HCT116 (cell line): ENCODE data around the gene ELN. TPM values are rescaled to one million over a fixed set of nuclear protein-coding genes. Genes with fewer than 3 reads are reported as not detected.
A peak's percentile ranks its signal among the peaks of the same experiment; 100 is the strongest.

Source experiments
- ATAC-seq: fragments of 200-7000 bp; cut with Tn5 transposase; 2 replicates; pipeline ENCODE4 v1.9.1; 2020; ENCODE audit warnings: mild to moderate bottlenecking, moderate library complexity
- BruUV-seq: library from RNA; stranded (reverse); fragments of 400-500 nt; replicated peaks from 2 replicates; lab custom pipeline; 2021; lab: Mats Ljungman, UMichigan
- CTCF ChIA-PET: fragments of 300-600 bp; sonication (Branson Sonifier 250); formaldehyde crosslinking; loops from one replicate; lab custom pipeline; 2021; ENCODE audit warnings: antibody characterized with exemption; lab: Charles Lee
- POLR2A ChIA-PET: fragments of 300-600, 350-600 bp; sonication (Branson Sonifier 250); formaldehyde crosslinking; loops from one replicate; lab custom pipeline; 2021; ENCODE audit warnings: antibody characterized with exemption; lab: Charles Lee
- RAD21 ChIA-PET, 2 experiments: fragments of 300-600 bp; sonication (Branson Sonifier 250); formaldehyde crosslinking; loops; one replicate each; lab custom pipeline; 2023; ENCODE audit warnings: low total read pairs in 2 of 2; ENCODE audit not compliant: uncharacterized antibody in 2 of 2, unreplicated experiment in 2 of 2, low non-redundant PET in 1 of 2; lab: Charles Lee
- DNase-seq: peaks from one replicate; pipeline ENCODE4 v3.0.0-alpha.2; 2010; ENCODE audit warnings: low read depth, low spot score
- H2AFZ ChIP-seq: fragments of 200-600 bp; shearing (Covaris generic), sonication (generic); 2 replicates; pipeline ENCODE4 v1.6.1; 2017; ENCODE audit warnings: low read depth, mixed run types, mixed read lengths, antibody characterized with exemption, low read length; ENCODE audit not compliant: poor library complexity, severe bottlenecking
- H3K27ac ChIP-seq: 2 replicates; pipeline ENCODE4 v1.5.1; 2012; ENCODE audit warnings: low read depth, low read length
- H3K27me3 ChIP-seq: fragments of 200-600 bp; sonication (generic); 2 replicates; pipeline ENCODE4 v1.6.1; 2016; ENCODE audit warnings: mixed run types, low read length, mixed read lengths; ENCODE audit not compliant: insufficient read depth
- H3K36me3 ChIP-seq, 2 experiments: fragments of 200-500 bp in 1 of 2; fragments of 200-600 bp in 1 of 2; sonication (Bioruptor generic) in 1 of 2; sonication (generic) in 1 of 2; 2 replicates each; pipeline versions ENCODE4 v1.5.1 to v1.6.1; 2014 to 2016; ENCODE audit warnings: low read length in 2 of 2, inconsistent platforms in 1 of 2, mixed read lengths in 1 of 2, mixed run types in 1 of 2; ENCODE audit not compliant: insufficient read depth in 2 of 2, control insufficient read depth in 1 of 2
- H3K4me1 ChIP-seq, 2 experiments: fragments of 200-600 bp in 1 of 2; sonication (generic) in 1 of 2; 2 replicates each; pipeline versions ENCODE4 v1.5.1 to v1.6.1; 2012 to 2017; ENCODE audit warnings: low read length in 2 of 2, inconsistent platforms in 1 of 2, mild to moderate bottlenecking in 1 of 2, mixed read lengths in 1 of 2, mixed run types in 1 of 2, moderate library complexity in 1 of 2; ENCODE audit not compliant: insufficient read depth in 2 of 2, control insufficient read depth in 1 of 2
- H3K4me2 ChIP-seq: fragments of 200-600 bp; sonication (generic); 2 replicates; pipeline ENCODE4 v1.6.1; 2017; ENCODE audit warnings: mixed run types, low read length, mixed read lengths
- H3K4me3 ChIP-seq, 2 experiments: fragments of 200-600 bp in 1 of 2; sonication (generic) in 1 of 2; replicated peaks in 1 of 2; 2 replicates each; pipeline ENCODE4 v1.5.1; 2011 to 2016; ENCODE audit warnings: low read length in 2 of 2, control low read depth in 1 of 2, low read depth in 1 of 2, mild to moderate bottlenecking in 1 of 2, mixed read lengths in 1 of 2, mixed run types in 1 of 2
- H3K79me2 ChIP-seq: fragments of 200-600 bp; sonication (generic); 2 replicates; pipeline ENCODE4 v1.6.1; 2017; ENCODE audit warnings: mild to moderate bottlenecking, mixed run types, low read length, moderate library complexity, mixed read lengths; ENCODE audit not compliant: insufficient read depth
- H3K9ac ChIP-seq: fragments of 200-600 bp; sonication (generic); 2 replicates; pipeline ENCODE4 v1.6.1; 2016; ENCODE audit warnings: low read length, mixed read lengths
- H3K9me2 ChIP-seq: fragments of 200-600 bp; sonication (generic), shearing (Covaris generic); 2 replicates; pipeline ENCODE4 v1.6.1; 2017; ENCODE audit warnings: mixed run types, mild to moderate bottlenecking, moderate library complexity; ENCODE audit not compliant: insufficient read depth
- H3K9me3 ChIP-seq, 2 experiments: fragments of 200-500 bp in 1 of 2; fragments of 200-600 bp in 1 of 2; sonication (Bioruptor generic) in 1 of 2; sonication (generic) in 1 of 2; 2 replicates each; pipeline ENCODE4 v1.6.1; 2014 to 2017; ENCODE audit warnings: low read length in 2 of 2, mixed read lengths in 2 of 2, inconsistent platforms in 1 of 2, low read depth in 1 of 2, mild to moderate bottlenecking in 1 of 2, mixed run types in 1 of 2, moderate library complexity in 1 of 2; ENCODE audit not compliant: control insufficient read depth in 1 of 2, insufficient read depth in 1 of 2
- H4K20me1 ChIP-seq: fragments of 200-600 bp; sonication (generic), shearing (Covaris generic); 2 replicates; pipeline ENCODE4 v1.6.1; 2017; ENCODE audit warnings: mixed run types, mild to moderate bottlenecking, moderate library complexity; ENCODE audit not compliant: insufficient read depth
- CEBPB ChIP-seq: IDR thresholded peaks from 2 replicates; pipeline ENCODE4 v1.6.1; 2012; ENCODE audit warnings: low read depth
- EGR1 ChIP-seq: IDR thresholded peaks from 2 replicates; pipeline ENCODE4 v1.6.1; 2012; ENCODE audit warnings: low read depth
- ELF1 ChIP-seq: IDR thresholded peaks from 2 replicates; pipeline ENCODE4 v1.6.1; 2012; ENCODE audit warnings: low read depth, borderline replicate concordance
- EZH2phosphoT487 ChIP-seq: fragments of 200-600 bp; IDR thresholded peaks from 2 replicates; pipeline ENCODE4 v1.6.1; 2018; ENCODE audit warnings: antibody characterized with exemption, borderline replicate concordance
- FOSL1 ChIP-seq: IDR thresholded peaks from 2 replicates; pipeline ENCODE4 v1.6.1; 2012; ENCODE audit warnings: low read depth
- JUND ChIP-seq: IDR thresholded peaks from 2 replicates; pipeline ENCODE4 v1.6.1; 2012
- POLR2AphosphoS5 ChIP-seq: IDR thresholded peaks from 2 replicates; pipeline ENCODE4 v1.6.1; 2011; ENCODE audit warnings: mild to moderate bottlenecking, low read depth, low read length, moderate library complexity
- RAD21 ChIP-seq: IDR thresholded peaks from 2 replicates; pipeline ENCODE4 v1.6.1; 2012; ENCODE audit warnings: low read depth, mild to moderate bottlenecking
- SRF ChIP-seq: IDR thresholded peaks from 2 replicates; pipeline ENCODE4 v1.6.1; 2012; ENCODE audit warnings: low read depth
- TCF7L2 ChIP-seq: IDR thresholded peaks from 2 replicates; pipeline ENCODE4 v1.7.0; 2011; ENCODE audit warnings: borderline replicate concordance, inconsistent platforms; ENCODE audit not compliant: insufficient read depth, insufficient read length; ENCODE audit errors: extremely low read depth
- ZFX ChIP-seq: fragments of 450-650 bp; IDR thresholded peaks from 2 replicates; pipeline ENCODE4 v1.6.1; 2017
- intact Hi-C: fragments of 100-400 bp; cut with micrococcal nuclease; formaldehyde crosslinking; loops from 2 replicates; pipeline ENCODE4 v1.10.0; 2022
- total RNA-seq: library from RNA; stranded (reverse); gene quantifications from one replicate; pipeline ENCODE4 v1.2.1, GENCODE V29; 2021; ENCODE audit not compliant: unreplicated experiment
- TF ChIP-seq, protein P1 (sequence below): IDR thresholded peaks from 2 replicates; pipeline ENCODE4 v1.6.1; 2012
- TF ChIP-seq, protein P2 (sequence below), 3 experiments: fragments of 200-600 bp in 1 of 3; sonication (generic) in 1 of 3; IDR thresholded peaks in 2 of 3; conservative IDR thresholded peaks in 1 of 3; 2 replicates each; pipeline ENCODE4 v1.5.1; 2012 to 2017; ENCODE audit warnings: low read depth in 2 of 3, low read length in 2 of 3, antibody characterized with exemption in 1 of 3, borderline replicate concordance in 1 of 3, control low read depth in 1 of 3, mild to moderate bottlenecking in 1 of 3, mixed read lengths in 1 of 3, mixed run types in 1 of 3, moderate library complexity in 1 of 3; ENCODE audit not compliant: insufficient read depth in 1 of 3
- TF ChIP-seq, protein P3 (sequence below): IDR thresholded peaks from 2 replicates; pipeline ENCODE4 v1.6.1; 2011; ENCODE audit warnings: mild to moderate bottlenecking, low read length, moderate library complexity; ENCODE audit not compliant: insufficient replicate concordance; ENCODE audit errors: extremely low read depth

Gene ELN
- total RNA-seq, 1 experiment from 2014 or later: 0.17 TPM

DNA sequence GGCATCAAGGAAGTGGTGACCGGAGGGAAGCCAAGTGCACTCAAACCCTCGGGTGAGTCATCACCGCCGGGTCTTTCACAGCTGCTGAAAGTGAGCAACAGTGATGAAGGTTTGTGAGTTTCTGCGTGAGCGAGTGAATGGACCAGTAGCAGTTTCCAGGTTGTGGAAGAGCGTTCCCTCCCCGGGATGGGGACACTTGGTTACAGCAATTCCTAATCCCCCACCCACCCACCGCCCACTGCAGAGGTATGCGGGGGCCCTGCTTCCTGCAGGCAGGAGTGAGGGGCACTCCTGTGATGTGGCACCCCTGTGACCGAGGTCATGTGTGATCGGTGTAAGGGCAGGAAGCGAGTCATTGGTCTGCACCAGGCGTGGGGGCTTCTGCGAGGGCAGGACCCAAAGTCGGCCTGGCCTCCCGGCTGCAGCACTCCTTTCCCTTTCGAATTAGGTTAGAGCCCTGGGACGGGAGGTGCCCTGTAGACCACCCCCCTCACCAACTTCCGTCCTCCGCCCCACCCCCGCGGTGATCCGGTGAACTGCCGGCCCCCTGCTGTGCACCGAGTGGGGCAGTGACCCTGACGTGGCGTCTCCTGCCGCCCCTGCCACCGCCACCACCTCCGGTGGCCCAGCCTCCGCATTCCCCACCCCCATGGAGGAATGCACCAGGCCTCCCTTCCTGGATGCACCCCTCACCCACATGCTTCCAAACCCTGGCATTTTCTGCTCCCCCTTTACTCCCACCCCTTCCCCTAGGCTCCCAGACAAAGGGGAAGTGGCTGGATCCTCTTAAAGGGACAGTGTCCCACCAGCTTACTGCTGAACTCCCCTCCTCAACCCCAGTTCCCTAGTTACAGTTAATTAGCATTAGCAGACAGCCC lies 66.5 kb downstream of the ELN start:
- ATAC-seq: peak; percentile 85
- RAD21 ChIA-PET: interaction anchor here in 1 of 2 experiments (0.9 kb wide), 1 partner anchor 9 kb away, joined by 3 read pairs; no protein-coding TSS in a partner anchor
- intact Hi-C loops: no loop called here

More for the DNA sequence above, 66.5 kb downstream of the ELN start:
- H3K9me3 ChIP-seq: peaks cover 0 to 13% of the 10 kb centered on the region in 2 experiments; a peak in 1 of 4 replicates
- H3K36me3 ChIP-seq: peaks cover 10 to 35% of the 10 kb centered on the region in 2 experiments; a peak in 3 of 4 replicates
- ChIA-PET CTCF (interaction anchor here (0.9 kb wide), 1 partner anchor 69 kb away, joined by 3 read pairs; no protein-coding TSS in a partner anchor), POLR2A (interaction anchor here (1.5 kb wide), 1 partner anchor 10 kb away, joined by 3 read pairs; no protein-coding TSS in a partner anchor)
- no peak overlapping the region for H2AFZ ChIP-seq
- no peaks in the 10 kb centered on the region for H4K20me1 ChIP-seq
- no peaks in the 10 kb centered on the region for H3K27me3 ChIP-seq
- no TSS peak for BruUV-seq
- H3K4me3 ChIP-seq: peak overlapping the region; percentile 16 to 48
- H3K79me2 ChIP-seq: peaks cover 9% of the 10 kb centered on the region; the same call in 1 of the 2 replicates
- H3K27ac ChIP-seq: peak overlapping the region; percentile 93
- peaks cover 40 to 57% of the 10 kb centered on the region in 2 experiments for H3K4me1 ChIP-seq
- TF ChIP-seq, protein P1, sequence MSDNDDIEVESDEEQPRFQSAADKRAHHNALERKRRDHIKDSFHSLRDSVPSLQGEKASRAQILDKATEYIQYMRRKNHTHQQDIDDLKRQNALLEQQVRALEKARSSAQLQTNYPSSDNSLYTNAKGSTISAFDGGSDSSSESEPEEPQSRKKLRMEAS: peak; percentile 53; the same call in 1 of the 2 replicates
- no peak for TF ChIP-seq RAD21
- TF ChIP-seq FOSL1: peak; percentile 84
- TF ChIP-seq, protein P2, sequence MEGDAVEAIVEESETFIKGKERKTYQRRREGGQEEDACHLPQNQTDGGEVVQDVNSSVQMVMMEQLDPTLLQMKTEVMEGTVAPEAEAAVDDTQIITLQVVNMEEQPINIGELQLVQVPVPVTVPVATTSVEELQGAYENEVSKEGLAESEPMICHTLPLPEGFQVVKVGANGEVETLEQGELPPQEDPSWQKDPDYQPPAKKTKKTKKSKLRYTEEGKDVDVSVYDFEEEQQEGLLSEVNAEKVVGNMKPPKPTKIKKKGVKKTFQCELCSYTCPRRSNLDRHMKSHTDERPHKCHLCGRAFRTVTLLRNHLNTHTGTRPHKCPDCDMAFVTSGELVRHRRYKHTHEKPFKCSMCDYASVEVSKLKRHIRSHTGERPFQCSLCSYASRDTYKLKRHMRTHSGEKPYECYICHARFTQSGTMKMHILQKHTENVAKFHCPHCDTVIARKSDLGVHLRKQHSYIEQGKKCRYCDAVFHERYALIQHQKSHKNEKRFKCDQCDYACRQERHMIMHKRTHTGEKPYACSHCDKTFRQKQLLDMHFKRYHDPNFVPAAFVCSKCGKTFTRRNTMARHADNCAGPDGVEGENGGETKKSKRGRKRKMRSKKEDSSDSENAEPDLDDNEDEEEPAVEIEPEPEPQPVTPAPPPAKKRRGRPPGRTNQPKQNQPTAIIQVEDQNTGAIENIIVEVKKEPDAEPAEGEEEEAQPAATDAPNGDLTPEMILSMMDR (IDR thresholded peaks at IDR 0.05 in 2 of 3, conservative IDR thresholded peaks at IDR 0.05 in 1 of 3; ENCODE audit: borderline replicate concordance in 1 of 3, insufficient read depth in 1 of 3, low read depth in 2 of 3, low read length in 2 of 3): no peak
- TF ChIP-seq ZFX: no peak
- TF ChIP-seq, protein P3, sequence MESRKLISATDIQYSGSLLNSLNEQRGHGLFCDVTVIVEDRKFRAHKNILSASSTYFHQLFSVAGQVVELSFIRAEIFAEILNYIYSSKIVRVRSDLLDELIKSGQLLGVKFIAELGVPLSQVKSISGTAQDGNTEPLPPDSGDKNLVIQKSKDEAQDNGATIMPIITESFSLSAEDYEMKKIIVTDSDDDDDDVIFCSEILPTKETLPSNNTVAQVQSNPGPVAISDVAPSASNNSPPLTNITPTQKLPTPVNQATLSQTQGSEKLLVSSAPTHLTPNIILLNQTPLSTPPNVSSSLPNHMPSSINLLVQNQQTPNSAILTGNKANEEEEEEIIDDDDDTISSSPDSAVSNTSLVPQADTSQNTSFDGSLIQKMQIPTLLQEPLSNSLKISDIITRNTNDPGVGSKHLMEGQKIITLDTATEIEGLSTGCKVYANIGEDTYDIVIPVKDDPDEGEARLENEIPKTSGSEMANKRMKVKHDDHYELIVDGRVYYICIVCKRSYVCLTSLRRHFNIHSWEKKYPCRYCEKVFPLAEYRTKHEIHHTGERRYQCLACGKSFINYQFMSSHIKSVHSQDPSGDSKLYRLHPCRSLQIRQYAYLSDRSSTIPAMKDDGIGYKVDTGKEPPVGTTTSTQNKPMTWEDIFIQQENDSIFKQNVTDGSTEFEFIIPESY: no peak
- TF ChIP-seq JUND: peak; percentile 91
- peak; percentile 53; the same call in 1 of the 2 replicates for TF ChIP-seq POLR2AphosphoS5
- TF ChIP-seq CEBPB: no peak
- no peak; the same call in 1 of the 2 replicates for TF ChIP-seq ELF1
- no peak for TF ChIP-seq SRF
- TF ChIP-seq EZH2phosphoT487: no peak
- no peak for TF ChIP-seq EGR1
- peak; percentile 50 for TF ChIP-seq TCF7L2
- DNase-seq: peak; percentile 51
- peak overlapping the region; percentile 52 for H3K9ac ChIP-seq
- H3K4me2 ChIP-seq: peak overlapping the region; percentile 83
- H3K9me2 ChIP-seq: no peaks in the 10 kb centered on the region
